Activated T-helper 17 cell treated with anti-CD3 and anti-CD28 coated beads, Interleukin-2, amount 50 U/mL, for 72 hours (primary cell): Measurements from ENCODE around the gene GPNMB. TPM values are rescaled to one million over a fixed set of nuclear protein-coding genes. Genes with fewer than 3 reads are reported as not detected.
"Not testable (repeated sequence)": the region's sequence is repeated elsewhere in the genome, so short reads cannot be mapped to it uniquely, and the experiment has no call there.

ENCODE experiments used
- ATAC-seq: fragments of 150-1000 bp; cut with Tn5 transposase; replicated peaks from 2 replicates; pipeline ENCODE4 v1.10.0; 2021; ENCODE audit warnings: mild to moderate bottlenecking, moderate library complexity
- H3K27ac Mint-ChIP-seq: one replicate; pipeline ENCODE4 v1.8.0; 2022; ENCODE audit warnings: mixed read lengths
- H3K27me3 Mint-ChIP-seq: one replicate; pipeline ENCODE4 v1.8.0; 2022; ENCODE audit warnings: mixed read lengths
- H3K36me3 Mint-ChIP-seq: one replicate; pipeline ENCODE4 v1.8.0; 2022; ENCODE audit warnings: low read depth, mild to moderate bottlenecking, mixed read lengths
- H3K4me1 Mint-ChIP-seq: one replicate; pipeline ENCODE4 v1.8.0; 2022; ENCODE audit warnings: mixed read lengths
- H3K4me3 Mint-ChIP-seq: one replicate; pipeline ENCODE4 v1.8.0; 2022; ENCODE audit warnings: mild to moderate bottlenecking, mixed read lengths
- H3K9me3 Mint-ChIP-seq: one replicate; pipeline ENCODE4 v1.8.0; 2022; ENCODE audit warnings: mixed read lengths
- total RNA-seq, 2 donors: library from RNA; stranded (reverse); gene quantifications; one replicate each; pipeline ENCODE4 v1.2.3, GENCODE V29; 2022

The GPNMB gene
- total RNA-seq, 2 donors from 2014 or later, result 1.3 to 3.2 TPM

DNA sequence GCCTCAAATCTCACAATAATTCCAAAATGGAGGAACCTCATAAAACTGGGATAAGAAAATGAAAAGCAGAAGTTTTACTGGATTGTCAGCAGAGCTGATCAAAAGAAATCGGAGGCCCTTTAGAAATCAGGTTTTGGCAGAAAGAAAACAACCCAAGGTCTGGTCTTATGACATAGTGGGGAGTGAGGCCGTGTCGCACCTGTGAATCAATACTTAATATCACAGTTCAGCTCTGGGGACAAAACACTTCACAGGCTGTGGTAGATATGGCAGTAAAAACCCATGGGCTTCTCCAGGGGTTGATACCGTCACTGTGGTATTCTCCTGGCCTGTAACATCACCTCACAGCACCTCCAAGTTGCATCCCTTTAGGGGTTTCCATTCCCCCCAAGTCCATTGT lies 46.0 kb downstream of the GPNMB start:
- H3K27me3 Mint-ChIP-seq, result peaks cover 7% of the 10 kb centered on the region
- no peak overlapping the region for H3K4me3 Mint-ChIP-seq
- H3K9me3 Mint-ChIP-seq, result no peaks in the 10 kb centered on the region
- no peak for ATAC-seq
- no peaks in the 10 kb centered on the region for H3K36me3 Mint-ChIP-seq
- no peaks in the 10 kb centered on the region for H3K4me1 Mint-ChIP-seq
- no peak overlapping the region for H3K27ac Mint-ChIP-seq

DNA sequence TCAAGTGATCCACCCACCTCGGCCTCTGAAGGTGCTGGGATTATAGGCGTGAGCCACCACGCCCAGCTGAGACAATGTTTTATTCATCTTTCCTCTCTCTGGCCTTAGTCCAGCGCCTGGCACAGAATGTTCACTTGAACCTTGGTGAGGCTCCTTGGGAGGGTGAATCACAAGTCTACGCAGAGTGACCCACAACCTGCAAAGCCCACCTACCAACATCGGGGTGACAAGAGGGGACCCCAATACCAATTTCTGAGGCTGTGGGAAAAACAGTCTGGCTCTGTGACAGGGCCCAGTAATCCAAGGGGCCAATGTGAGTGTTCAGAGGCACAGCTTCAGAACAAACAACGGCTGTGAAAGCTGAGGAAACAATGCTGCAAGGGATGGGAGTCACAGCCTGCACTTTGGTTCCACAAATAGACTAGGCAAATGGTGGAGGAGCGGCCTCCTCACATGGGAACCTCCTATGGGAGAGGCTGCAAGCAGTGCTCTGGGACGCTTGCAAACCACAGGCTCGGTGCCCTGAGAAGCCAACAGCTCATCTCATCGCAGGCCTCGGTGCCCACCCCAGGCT lies 47.0 kb downstream of the GPNMB start:
- no peaks in the 10 kb centered on the region for H3K9me3 Mint-ChIP-seq
- H3K36me3 Mint-ChIP-seq, result no peaks in the 10 kb centered on the region
- H3K27ac Mint-ChIP-seq, result no peak overlapping the region
- ATAC-seq, result no peak
- peaks cover 7% of the 10 kb centered on the region for H3K27me3 Mint-ChIP-seq
- peaks cover 4% of the 10 kb centered on the region for H3K4me1 Mint-ChIP-seq
- no peak overlapping the region for H3K4me3 Mint-ChIP-seq

DNA sequence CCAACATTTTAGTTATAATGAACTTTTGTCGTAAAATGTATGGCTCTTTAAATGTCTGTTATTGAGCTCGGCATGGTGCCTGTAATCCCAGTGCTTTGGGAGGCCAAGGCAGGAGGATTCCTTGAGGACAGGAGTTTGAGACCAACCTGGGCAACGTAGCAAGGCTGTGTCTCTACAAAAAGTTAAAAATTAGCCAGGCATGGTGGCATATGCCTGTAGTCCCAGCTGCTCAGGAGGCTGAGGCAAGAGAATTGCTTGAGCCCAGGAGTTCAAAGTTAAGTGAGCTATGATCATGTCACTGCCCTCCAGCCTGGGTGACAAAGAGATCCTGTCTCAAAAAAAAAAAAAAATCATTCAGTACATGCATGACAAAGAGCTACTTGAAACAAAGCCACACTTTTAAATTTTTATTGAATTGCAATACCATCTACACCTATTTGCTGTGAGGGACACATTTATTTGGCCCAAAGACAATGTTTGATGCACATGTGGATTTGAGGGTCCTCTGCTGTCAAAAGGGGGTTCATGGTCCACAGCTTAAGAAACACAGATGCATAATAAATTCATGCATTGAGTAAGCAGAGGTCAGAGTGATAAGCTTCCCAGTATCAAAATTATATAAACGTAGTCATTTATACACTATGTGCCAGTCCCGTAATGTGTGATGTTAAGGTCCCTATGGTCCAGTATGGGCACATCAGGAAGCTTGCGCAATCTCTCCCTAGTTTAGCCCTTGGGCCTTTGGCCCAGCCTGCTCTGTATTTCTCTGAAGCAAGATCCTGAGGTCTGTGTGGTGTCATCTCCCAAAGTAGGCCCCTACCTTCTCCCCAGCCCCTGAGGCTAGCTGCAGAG lies 48.2 kb downstream of the GPNMB start:
- Mint-ChIP-seq H3K27ac (no peak overlapping the region), H3K27me3 (peaks cover 7% of the 10 kb centered on the region), H3K4me3 (no peak overlapping the region), H3K4me1 (peaks cover 9% of the 10 kb centered on the region), H3K36me3 (no peaks in the 10 kb centered on the region), H3K9me3 (peaks cover 4% of the 10 kb centered on the region)
- no peak for ATAC-seq

DNA sequence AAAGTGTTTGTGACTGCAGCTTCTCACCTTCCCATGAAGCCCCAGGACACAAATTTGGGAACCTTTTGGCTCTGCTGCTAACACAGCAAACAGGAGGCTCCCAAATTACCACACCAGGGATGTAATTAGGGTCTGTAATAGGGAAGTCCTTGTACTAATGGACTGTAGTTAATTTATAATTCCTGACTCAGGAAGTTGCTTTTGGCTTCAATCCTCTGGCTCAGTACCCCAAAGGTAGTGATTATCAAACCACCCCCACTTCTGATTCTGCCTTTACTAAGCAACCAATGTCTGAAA lies 48.8 kb downstream of the GPNMB start:
- Mint-ChIP-seq H3K4me3 (no peak overlapping the region), H3K27ac (no peak overlapping the region), H3K9me3 (peaks cover 4% of the 10 kb centered on the region), H3K4me1 (peaks cover 12% of the 10 kb centered on the region), H3K36me3 (no peaks in the 10 kb centered on the region), H3K27me3 (peaks cover 7% of the 10 kb centered on the region)
- no peak for ATAC-seq

DNA sequence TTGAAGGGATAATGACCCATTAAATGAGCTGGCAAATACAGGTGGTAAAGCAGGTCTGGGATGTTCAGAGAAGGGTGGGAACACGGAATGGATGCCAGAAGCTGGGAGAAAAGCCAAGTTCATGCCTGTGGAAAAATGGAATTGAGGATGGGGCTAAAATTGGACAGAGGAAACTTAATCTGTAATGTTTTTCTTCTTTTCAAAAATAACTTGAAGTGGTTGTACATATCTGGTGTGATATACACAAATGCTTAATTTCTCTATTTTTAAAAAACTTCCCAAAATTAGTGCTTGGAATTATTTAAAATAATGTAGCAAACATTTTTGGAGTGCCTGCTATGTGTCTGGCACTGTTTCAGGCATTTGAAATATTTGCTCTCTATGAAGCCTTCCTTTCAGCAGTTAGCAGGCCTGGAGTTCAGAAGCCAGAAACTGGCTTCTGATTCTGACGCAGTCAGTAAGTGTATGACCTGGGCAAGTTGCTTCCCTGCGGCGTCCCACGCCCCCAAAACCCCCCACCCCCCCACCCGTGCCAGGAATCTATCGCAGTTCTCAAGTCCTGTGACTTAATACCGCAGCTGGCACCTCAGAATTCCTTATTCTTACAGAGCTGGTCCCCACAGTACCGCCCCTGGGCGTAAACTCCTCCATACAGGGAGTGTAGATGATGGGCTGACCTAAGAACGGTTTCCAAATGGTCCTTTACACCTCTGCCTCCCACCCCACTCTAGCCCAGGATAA lies 51.7 kb downstream of the GPNMB start:
- ATAC-seq, result no peak
- Mint-ChIP-seq H3K9me3 (peaks cover 4% of the 10 kb centered on the region), H3K27me3 (no peaks in the 10 kb centered on the region), H3K4me1 (peaks cover 30% of the 10 kb centered on the region), H3K4me3 (peak overlapping the region; percentile 89), H3K36me3 (peaks cover 27% of the 10 kb centered on the region), H3K27ac (peak overlapping the region; percentile 90)

DNA sequence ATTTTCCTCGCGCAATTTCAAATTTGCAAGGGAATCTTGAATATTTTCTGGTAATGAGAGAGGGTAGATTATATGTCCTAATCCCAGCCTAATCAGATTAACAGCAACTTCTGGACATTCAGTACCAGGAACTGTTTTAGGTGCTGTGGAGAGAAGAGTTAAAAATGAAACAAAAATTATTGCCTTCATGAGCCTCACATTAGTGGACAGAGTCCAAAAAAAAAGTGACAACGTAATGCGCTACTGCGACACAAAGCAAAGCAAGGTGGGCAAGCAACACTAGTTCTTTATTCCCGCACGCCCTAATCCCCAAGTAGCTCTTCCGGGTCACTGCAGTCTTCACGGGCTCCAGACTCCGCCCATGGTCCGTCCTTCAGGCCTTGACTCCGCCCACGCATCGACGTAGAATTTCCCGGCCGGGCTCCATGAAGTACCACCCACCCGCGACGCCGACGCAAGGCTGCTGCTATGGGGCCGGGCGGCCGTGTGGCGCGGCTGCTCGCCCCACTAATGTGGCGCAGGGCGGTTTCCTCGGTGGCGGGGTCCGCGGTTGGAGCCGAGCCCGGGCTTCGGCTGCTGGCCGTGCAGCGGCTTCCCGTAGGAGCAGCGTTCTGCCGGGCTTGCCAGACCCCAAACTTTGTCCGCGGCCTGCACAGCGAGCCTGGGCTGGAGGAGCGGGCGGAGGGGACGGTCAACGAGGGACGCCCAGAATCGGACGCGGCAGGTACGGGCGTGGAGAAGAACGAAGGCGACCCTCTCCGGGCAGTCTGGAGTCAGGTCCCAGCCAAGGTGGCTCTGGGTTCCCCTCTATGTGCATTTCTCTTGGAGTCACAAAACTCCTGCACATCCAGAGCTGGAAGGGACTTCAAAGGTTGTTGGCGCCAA lies 52.6 kb downstream of the GPNMB start, which contains the start of gene MALSU1:
MALSU1 (plus strand) TSS at position 455 of the 885 bp plus-strand sequence; CDS start at position 469, 14 bp downstream.
- peaks cover 35% of the 10 kb centered on the region for H3K36me3 Mint-ChIP-seq
- peaks cover 4% of the 10 kb centered on the region for H3K9me3 Mint-ChIP-seq
- peak within 1 kb of the TSS; percentile 90 for H3K27ac Mint-ChIP-seq
- H3K4me1 Mint-ChIP-seq, result peaks cover 32% of the 10 kb centered on the region
- peak within 1 kb of the TSS; percentile 89 for H3K4me3 Mint-ChIP-seq
- H3K27me3 Mint-ChIP-seq, result no peaks in the 10 kb centered on the region
- peak; percentile 99 for ATAC-seq

DNA sequence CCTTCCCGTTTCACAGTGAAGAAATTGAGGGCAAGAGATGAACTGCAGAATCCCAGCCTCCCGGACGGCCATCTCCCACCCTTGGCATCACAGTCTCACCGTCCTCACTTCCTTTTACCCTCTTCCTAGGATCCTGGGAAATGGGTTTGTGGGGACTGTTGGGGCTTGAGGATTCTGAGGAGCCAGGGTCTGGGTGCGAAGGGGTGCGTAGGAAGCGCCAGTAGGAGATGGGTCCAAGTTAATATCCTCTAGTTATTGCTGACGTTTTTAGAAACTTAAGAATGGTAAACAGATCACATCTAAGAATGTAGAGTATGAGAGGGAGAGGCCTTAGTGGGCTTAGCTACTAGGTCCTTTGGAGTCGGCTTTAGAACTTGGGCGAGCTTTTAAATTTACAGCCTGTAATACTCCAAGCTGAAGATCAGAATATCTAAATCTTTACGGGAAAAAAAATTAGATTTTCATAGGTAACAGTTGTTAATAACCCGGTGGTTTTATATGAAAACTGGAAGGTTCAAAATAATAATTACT lies 53.3 kb downstream of the GPNMB start:
- Mint-ChIP-seq H3K27me3 (no peaks in the 10 kb centered on the region), H3K27ac (peak overlapping the region; percentile 90), H3K4me1 (peaks cover 39% of the 10 kb centered on the region), H3K9me3 (peaks cover 4% of the 10 kb centered on the region), H3K4me3 (peak overlapping the region; percentile 89), H3K36me3 (peaks cover 42% of the 10 kb centered on the region)
- no peak for ATAC-seq

DNA sequence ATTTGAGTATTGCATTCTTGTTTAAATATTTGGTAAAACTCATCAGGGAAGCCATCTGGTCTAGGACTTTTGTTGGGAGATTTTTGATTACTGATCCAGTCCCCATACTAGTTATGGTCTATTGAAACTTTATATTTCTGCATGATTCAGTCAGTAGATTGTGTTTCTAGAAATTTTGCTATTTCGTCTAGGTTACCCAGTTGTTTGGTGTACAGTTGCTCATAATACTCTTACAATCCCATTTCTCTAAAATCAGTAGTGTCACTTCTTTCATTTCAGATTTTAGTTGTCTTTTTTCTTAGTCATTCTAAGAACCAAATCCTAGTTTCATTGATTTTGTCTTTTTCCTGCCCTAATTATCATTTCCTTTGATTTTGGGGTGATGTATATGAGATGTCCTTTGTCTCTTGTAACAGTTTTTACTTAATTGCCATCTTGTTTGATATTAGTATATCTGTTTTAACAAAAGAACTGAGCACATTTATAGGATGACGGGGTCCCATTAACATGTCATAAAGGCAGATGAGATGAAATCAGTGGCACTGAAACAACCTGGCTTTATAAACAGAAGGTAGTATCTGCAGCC lies 60.5 kb downstream of the GPNMB start:
- Mint-ChIP-seq H3K27me3 (no peaks in the 10 kb centered on the region), H3K4me3 (peak overlapping the region; percentile 56), H3K9me3 (no peaks in the 10 kb centered on the region), H3K36me3 (peaks cover 95% of the 10 kb centered on the region), H3K4me1 (peaks cover 40% of the 10 kb centered on the region), H3K27ac (peak overlapping the region; percentile 94)
- peak; percentile 93 for ATAC-seq

DNA sequence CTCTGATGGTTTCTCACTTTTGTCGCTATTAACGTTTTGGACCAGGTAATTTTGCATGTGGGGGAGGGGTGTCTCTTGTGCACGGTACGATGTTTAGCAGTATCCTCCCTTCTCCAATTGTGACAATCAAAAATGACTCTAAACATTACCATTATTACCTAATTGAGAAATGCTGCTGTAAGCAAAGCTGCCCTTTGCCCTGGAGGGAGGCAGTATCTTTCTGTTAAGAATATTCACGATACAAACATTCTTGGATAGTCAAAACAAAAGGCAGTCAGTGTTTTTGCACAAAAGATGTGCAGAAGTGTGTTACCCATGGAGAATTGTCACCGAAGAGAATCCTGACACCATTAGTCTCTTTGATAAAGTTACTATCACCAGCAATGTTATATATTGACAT lies 62.2 kb downstream of the GPNMB start:
- Mint-ChIP-seq H3K36me3 (peaks cover 78% of the 10 kb centered on the region), H3K4me3 (no peak overlapping the region), H3K27me3 (no peaks in the 10 kb centered on the region), H3K9me3 (no peaks in the 10 kb centered on the region), H3K4me1 (peaks cover 30% of the 10 kb centered on the region), H3K27ac (no peak overlapping the region)
- no peak for ATAC-seq

DNA sequence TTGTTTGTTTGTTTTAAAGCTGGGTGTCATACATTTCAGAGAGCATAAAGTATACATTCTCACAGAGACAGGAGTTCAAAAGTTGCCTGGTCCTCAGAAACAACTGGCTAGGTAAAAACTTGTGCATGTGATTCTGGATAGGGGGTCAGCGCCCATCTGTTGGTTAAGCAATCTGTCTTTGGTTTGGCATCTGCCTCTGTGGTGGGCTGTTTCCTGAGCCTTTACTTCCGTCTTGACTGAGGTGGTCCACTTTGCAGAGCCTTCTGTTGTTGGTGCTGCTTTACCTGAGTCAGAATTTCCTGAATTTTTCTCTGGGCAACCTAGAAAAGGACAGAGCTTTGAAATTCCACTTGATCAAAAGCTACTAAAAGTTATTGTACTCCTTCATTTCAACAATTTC lies 65.6 kb downstream of the GPNMB start:
- H3K27me3 Mint-ChIP-seq, H3K27ac Mint-ChIP-seq, H3K4me1 Mint-ChIP-seq: not testable (repeated sequence)

DNA sequence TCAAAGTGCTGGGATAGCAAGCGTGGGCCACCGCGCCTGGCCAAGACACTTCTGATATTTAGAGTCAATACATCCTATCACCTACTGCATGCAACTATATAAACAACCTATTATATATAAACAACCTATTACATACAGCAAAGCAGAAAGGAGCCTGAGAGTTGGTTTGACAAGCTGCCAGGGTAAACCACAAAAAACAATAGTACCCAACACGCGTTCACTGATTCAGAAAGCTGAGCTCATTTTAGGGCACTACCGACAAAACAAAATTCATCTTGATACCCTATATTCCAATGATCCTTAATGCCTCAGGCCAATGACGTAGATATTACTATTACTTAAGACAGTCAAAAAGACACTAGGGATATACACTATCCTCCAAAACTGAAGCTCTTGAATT lies 68.8 kb downstream of the GPNMB start:
- Mint-ChIP-seq H3K4me1 (no peaks in the 10 kb centered on the region), H3K36me3 (peaks cover 12% of the 10 kb centered on the region), H3K9me3 (no peaks in the 10 kb centered on the region), H3K4me3 (no peak overlapping the region), H3K27ac (no peak overlapping the region), H3K27me3 (peaks cover 3% of the 10 kb centered on the region)
- no peak for ATAC-seq

More for the DNA sequence above, 65.6 kb downstream of the GPNMB start:
- H3K36me3 Mint-ChIP-seq, result peaks cover 45% of the 10 kb centered on the region
- ATAC-seq, H3K9me3 Mint-ChIP-seq, H3K4me3 Mint-ChIP-seq: not testable (repeated sequence)
